ENCODE measurements around the gene C11orf16.

GRCh38 chr11:8937659-8938058 lies 4.9 kb upstream of the C11orf16 start:
- TF ChIP-seq CTCF (IDR thresholded peaks at IDR 0.05; ENCODE audit: control extremely low read depth in 1 of 3, insufficient read depth in 1 of 3, low read depth in 1 of 3, low read length in 3 of 3) (no peak), USF2 (IDR thresholded peaks at IDR 0.05; ENCODE audit: low read length) (no peak), MAFK (IDR thresholded peaks at IDR 0.05; ENCODE audit: low read depth, low read length) (no peak), EP300 (IDR thresholded peaks at IDR 0.05; ENCODE audit: borderline replicate concordance in 1 of 2, low read depth in 2 of 2, low read length in 2 of 2) (no peak), NANOG (IDR thresholded peaks at IDR 0.05; ENCODE audit: insufficient read depth, low read depth, low read length, poor library complexity, severe bottlenecking) (no peak), ATF2 (IDR thresholded peaks at IDR 0.05; ENCODE audit: low read length) (no peak), ZNF274 (IDR thresholded peaks at IDR 0.05; ENCODE audit: borderline replicate concordance, extremely low read depth, low read length) (no peak), EZH2 (IDR thresholded peaks at IDR 0.05; ENCODE audit: low read depth, low read length, severe bottlenecking) (no peak), JUND (IDR thresholded peaks at IDR 0.05; ENCODE audit: low read length) (no peak)
